MG63 (cell line): ENCODE results near the gene PRDM5. TPM values are rescaled to one million over a fixed set of nuclear protein-coding genes. Genes with fewer than 3 reads are reported as not detected.

Experiments used
- DNase-seq: peaks from one replicate; pipeline ENCODE4 v3.0.0-alpha.2; 2020
- H3K27me3 ChIP-seq: fragments of 250-450 bp; sonication (Bioruptor Pico); 2 replicates; pipeline ENCODE4 v1.5.1; 2020; ENCODE audit warnings: mild to moderate bottlenecking, moderate library complexity
- H3K36me3 ChIP-seq: fragments of 250-450 bp; sonication (Bioruptor Pico); 2 replicates; pipeline ENCODE4 v1.5.1; 2020; ENCODE audit warnings: mild to moderate bottlenecking, moderate library complexity
- H3K4me3 ChIP-seq: fragments of 250-450 bp; sonication (Bioruptor Pico); 2 replicates; pipeline ENCODE4 v1.5.1; 2020; ENCODE audit warnings: mild to moderate bottlenecking, moderate library complexity
- H3K9me3 ChIP-seq: fragments of 250-450 bp; sonication (Bioruptor Pico); 2 replicates; pipeline ENCODE4 v1.5.1; 2020; ENCODE audit warnings: mild to moderate bottlenecking, moderate library complexity
- total RNA-seq: library from RNA; depleted of rRNA; stranded (reverse); fragments of >200 nt; shearing (Covaris generic); gene quantifications from 2 replicates; pipeline ENCODE4 v1.2.3, GENCODE V29; 2014; ENCODE audit warnings: low replicate concordance

The PRDM5 gene
- total RNA-seq, 1 experiment from 2014 or later, result 5.1 TPM

DNA sequence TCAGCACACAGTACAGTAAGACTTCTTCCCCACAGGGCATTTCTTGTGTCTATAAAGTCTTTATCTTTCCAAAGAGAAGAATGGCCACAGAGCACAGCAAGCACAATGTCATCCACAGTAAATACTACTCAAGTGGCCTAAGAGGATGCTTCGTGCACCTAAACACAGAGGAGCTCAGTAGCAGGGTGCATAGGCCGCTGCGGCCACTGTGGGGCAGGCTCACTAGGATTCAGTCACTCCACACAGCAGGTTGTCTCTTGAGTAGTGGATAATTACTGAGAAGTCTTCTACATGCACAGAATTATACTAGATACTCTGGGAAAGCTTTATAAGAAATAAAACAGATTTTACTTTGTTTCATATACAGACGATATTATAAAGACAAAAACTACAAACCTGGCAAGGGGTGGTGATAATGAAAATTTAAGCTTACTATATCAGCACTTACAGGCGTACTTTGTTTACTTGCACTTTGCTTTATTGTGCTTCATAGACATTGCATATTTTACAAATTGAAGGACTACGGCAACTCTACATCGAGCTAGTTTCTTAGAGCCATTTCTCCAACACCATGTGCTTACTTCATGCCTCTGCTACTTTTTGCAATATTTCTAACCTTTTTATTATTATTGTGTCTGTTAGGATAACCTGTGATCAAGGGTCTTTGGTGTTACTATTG, 78.5 kb downstream of the PRDM5 start:
- DNase-seq, result no peak
- H3K9me3 ChIP-seq, result no peaks in the 10 kb centered on the region
- H3K27me3 ChIP-seq, result no peaks in the 10 kb centered on the region
- H3K4me3 ChIP-seq, result no peak overlapping the region
- H3K36me3 ChIP-seq, result no peaks in the 10 kb centered on the region

DNA sequence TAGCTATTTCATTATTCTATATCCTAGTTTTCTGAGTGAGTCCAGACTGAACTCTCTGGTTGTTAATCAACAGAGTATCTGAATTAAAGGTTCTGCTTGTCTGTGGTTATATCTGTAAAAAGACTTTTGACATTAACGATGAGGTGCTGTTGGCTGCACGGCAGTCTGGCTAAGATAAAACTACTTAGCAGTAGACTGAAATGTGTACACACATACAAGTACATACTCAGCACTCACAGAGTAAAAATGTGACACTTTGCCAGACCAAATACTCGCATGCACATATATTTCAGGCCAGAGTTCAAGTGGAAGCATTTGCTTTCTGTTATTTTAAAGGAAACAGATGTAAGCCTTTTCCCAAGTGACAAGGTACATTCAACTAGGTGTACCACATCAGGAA, 80.5 kb downstream of the PRDM5 start:
- no peak overlapping the region for H3K4me3 ChIP-seq
- DNase-seq, result no peak
- no peaks in the 10 kb centered on the region for H3K36me3 ChIP-seq
- no peaks in the 10 kb centered on the region for H3K27me3 ChIP-seq
- no peaks in the 10 kb centered on the region for H3K9me3 ChIP-seq

DNA sequence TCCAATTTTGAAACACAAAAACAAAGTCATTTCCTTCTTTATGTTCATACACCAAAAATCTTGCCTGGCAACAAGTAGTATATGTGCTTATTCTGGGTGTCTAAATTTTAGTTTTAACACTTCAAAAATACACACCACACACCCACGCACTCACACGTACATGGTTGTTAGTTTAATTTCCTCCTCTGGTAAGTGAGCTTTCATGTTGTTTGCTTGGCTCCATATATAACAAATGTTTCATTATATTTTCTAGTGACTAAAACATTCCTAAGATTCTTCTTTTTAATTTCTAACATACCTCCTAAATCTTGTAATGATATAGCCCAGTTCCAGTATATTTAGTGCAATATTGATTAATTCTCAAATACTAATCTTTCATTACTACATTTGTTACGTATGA, 80.9 kb downstream of the PRDM5 start:
- Histone ChIP-seq H3K36me3 (no peaks in the 10 kb centered on the region), H3K4me3 (no peak overlapping the region)
- DNase-seq, result peak; percentile 8

DNA sequence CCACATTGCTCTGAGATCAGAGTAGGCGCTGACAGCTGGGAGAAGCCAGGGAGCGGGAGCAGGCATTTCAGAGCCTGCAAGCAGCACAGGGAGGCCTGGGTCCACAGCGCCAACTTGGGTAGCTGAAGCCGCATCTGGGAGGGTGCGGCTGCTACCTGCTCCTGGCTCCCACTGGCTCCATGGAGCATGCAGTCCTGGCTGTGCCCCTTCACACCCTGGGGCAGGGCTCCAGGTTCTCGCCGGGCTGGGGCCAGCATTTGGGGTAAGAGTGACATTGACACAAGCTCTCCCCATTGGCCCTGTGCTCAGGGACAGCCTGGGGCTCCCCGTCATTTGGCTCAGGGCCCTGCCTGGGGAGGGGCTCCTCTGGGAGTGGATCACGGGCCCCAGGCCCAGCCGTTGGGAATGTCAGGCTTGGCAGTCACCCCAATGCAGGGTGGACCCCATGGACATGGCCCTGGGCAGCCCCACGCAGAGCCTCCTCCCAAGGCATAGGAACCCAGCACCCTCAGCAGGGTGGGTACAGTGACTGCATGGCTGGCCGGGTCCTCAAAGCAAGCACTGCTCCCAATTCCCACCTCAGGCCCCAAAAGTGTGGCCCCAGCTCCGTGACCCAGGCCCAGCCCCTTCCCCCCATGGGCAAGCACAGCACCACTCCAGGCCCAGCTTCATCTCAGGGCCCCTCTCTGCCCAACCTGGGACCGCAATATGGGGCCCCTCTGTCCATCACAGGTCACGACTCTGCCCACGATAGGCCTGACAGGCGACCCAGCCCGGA, 82.4 kb downstream of the PRDM5 start:
- no peak overlapping the region for H3K4me3 ChIP-seq
- no peaks in the 10 kb centered on the region for H3K36me3 ChIP-seq
- DNase-seq, result no peak
- H3K9me3 ChIP-seq, result no peaks in the 10 kb centered on the region
- no peaks in the 10 kb centered on the region for H3K27me3 ChIP-seq

More for the DNA sequence above, 80.9 kb downstream of the PRDM5 start:
- H3K27me3 ChIP-seq, result no peaks in the 10 kb centered on the region
- no peaks in the 10 kb centered on the region for H3K9me3 ChIP-seq

DNA sequence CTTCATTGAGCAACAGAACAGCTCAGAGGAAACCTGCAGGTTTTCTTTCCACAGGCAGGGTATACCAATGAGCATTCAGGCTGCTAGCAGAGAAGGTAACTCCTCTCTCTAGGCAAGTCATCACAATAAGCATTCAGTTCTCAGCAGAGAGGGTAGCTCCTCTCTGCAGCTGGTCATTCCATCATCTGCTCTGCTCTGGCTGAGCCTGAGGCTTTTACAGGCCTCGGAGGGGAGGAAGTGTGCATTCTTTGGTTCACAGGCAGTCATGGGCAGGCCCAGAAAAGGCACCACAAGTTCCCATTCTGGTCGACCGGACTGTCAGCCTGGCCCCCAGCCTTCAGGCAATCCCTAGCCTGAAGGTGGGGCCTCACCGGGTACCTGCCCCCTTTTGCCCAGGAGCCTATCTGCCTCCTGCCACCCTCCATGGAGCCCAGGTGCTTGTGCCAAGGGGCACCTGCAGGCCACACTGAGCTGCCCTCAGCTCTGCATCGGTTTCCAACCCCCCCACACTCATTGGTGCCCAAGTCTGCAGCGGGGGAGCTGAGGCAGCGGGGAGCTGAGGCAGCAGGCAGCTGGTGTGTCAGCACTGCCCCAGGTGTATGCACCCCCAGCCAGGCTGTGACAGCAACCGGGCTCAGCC, 83.1 kb downstream of the PRDM5 start:
- Histone ChIP-seq H3K36me3 (no peaks in the 10 kb centered on the region), H3K9me3 (no peaks in the 10 kb centered on the region), H3K4me3 (no peak overlapping the region), H3K27me3 (no peaks in the 10 kb centered on the region)
- no peak for DNase-seq

DNA sequence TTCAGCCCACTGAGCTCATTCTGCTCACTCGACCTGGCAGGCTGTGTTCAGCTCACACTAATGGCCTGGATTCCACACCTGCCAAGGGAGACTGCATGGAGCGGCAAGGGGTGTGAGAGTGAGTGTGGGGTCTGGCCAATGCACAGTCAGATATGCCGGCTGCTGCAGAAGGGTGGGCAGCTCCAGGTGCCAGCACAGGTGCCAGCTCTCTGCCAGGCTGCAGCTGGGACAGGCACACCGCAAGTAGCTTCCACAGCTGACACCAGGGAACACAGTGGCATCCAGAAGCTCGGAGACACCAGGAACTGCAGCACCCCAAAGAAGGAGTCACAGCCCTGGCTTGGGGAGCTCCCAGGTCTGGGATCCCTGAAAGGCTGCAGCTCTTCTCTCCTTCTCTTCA, 83.7 kb downstream of the PRDM5 start:
- no peaks in the 10 kb centered on the region for H3K36me3 ChIP-seq
- H3K9me3 ChIP-seq, result no peaks in the 10 kb centered on the region
- no peaks in the 10 kb centered on the region for H3K27me3 ChIP-seq
- no peak for DNase-seq
- H3K4me3 ChIP-seq, result no peak overlapping the region

DNA sequence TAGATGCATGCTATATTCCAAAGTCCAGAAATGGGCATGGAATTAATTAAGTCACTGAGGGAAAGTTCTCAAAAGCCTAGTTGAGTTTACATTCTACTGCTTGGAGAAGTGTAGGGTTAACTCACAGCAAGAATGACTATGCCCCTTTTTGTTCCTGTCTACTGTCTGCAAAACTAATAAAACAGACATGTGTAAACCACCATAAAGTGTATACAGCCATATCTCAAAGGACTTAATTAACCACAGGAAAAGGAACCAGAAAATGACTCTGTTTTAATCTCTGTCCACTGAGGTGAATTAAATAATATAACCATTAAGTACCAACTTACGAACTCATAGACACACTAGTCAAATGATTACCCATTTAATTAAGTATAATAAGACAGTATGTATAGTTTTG, 84.9 kb downstream of the PRDM5 start:
- no peak for DNase-seq
- H3K4me3 ChIP-seq, result no peak overlapping the region
- H3K36me3 ChIP-seq, result no peaks in the 10 kb centered on the region
- H3K9me3 ChIP-seq, result no peaks in the 10 kb centered on the region
- H3K27me3 ChIP-seq, result no peaks in the 10 kb centered on the region

DNA sequence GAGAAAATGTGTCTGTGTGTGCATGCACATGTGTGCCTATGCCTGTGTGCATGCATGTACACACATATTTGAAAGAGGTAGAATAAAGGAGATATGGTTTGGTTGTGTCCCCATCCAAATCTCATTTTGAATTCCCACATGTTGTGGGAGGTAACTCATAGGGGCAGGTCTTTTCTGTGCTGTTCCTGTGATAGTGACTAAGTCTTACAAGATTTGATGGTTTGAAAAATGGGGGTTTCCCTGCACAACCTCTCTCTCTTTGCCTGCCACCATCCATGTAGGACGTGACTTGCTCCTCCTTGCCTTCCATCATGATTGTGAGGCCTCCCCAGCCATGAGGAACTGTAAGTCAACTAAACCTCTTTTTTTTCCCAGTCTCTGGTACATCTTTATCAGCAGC, 87.2 kb downstream of the PRDM5 start:
- H3K4me3 ChIP-seq, result no peak overlapping the region
- no peaks in the 10 kb centered on the region for H3K36me3 ChIP-seq
- DNase-seq, result no peak
- no peaks in the 10 kb centered on the region for H3K27me3 ChIP-seq
- no peaks in the 10 kb centered on the region for H3K9me3 ChIP-seq

DNA sequence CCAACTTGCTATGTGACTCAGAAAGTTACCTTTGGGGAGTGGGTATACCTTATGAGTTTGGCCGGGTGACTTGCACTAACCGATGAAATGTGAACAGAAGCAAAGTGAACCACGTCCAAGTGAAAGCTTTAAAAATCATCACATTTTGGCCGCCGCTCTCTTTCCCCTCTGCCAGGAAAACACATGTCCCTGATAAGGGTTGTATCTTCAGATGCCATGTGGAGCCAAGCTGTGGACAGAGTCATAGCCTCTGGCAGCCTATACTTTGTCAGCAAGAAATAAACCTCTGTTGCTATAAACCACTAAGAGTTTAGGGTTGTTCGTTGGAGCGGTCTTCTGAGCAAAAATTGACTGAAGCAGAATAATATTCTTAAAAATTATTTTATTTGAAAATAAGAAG, 92.3 kb downstream of the PRDM5 start:
- Histone ChIP-seq H3K36me3 (no peaks in the 10 kb centered on the region), H3K4me3 (no peak overlapping the region), H3K9me3 (no peaks in the 10 kb centered on the region), H3K27me3 (no peaks in the 10 kb centered on the region)
- DNase-seq, result no peak

DNA sequence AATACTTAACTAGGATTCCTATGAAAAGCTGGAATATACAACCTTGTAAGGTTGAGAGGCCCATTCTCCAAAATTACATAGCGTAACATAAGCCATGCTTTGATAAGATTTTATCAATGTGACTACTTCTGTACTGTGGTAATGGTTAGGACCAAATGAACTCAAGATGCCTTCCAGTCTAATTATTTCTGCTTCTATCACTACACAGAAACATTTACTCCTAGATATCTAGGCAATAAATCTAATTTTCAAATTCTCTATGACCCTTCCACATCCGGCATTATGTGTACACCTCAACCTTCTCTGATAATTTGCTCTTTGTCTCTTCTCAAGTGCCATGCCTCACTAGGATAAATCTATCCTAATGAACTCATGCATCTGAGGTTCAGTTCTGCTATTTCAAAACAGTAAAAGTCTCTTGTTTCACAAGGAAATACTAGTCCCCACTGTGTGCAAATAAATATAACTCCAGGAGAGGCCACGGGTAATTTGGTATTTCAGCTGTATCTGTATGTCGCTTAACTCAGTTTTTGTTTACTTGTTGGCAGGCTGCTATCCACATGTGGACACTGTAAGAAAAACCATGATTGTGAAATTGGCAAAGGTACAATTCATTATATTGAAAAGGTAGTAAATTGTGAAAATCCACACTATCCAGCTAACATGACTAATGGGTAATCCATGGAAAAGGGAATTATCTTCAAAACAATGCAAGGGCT, 93.3 kb downstream of the PRDM5 start:
- Histone ChIP-seq H3K27me3 (no peaks in the 10 kb centered on the region), H3K36me3 (no peaks in the 10 kb centered on the region), H3K4me3 (no peak overlapping the region), H3K9me3 (no peaks in the 10 kb centered on the region)
- no peak for DNase-seq

DNA sequence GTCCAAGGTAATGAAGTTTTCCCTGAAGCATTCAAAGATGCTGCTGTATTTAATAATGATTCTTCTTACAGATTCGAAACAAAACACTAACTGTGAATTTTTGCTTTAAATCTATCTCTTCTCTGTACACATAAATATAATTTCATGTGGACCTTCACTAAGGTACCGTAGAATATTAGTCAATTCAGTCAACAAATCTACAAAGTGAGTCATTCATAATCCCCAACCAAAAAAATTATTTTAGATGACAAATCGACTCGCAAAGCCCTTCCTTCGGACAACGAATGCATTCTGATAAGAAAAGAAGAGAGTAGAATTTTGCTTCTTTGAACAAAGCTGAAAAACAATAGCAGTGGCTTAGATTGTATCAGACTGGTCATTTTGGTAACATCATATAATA, 95.7 kb downstream of the PRDM5 start:
- Histone ChIP-seq H3K4me3 (no peak overlapping the region), H3K9me3 (no peaks in the 10 kb centered on the region), H3K36me3 (no peaks in the 10 kb centered on the region), H3K27me3 (no peaks in the 10 kb centered on the region)
- DNase-seq, result no peak

DNA sequence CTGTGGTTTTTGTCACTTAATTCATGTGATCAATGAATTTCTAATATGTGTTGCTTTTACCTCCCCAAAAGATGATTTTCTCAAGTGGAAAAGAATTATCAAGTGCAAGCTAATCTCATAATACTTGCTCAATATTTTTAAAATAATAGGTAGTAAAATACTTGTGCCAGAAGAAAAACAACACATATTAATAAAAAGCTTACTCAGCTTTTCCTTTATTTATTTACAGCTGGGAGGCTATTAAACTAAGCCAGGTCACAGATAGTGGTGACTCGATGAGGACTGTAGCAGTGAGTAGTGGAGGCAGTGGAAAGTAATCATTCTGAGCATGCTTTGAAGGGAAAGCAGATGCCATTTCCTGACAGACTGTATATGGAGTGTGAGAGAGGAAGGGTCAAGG, 96.1 kb downstream of the PRDM5 start:
- Histone ChIP-seq H3K36me3 (no peaks in the 10 kb centered on the region), H3K4me3 (no peak overlapping the region), H3K27me3 (no peaks in the 10 kb centered on the region), H3K9me3 (no peaks in the 10 kb centered on the region)
- no peak for DNase-seq

DNA sequence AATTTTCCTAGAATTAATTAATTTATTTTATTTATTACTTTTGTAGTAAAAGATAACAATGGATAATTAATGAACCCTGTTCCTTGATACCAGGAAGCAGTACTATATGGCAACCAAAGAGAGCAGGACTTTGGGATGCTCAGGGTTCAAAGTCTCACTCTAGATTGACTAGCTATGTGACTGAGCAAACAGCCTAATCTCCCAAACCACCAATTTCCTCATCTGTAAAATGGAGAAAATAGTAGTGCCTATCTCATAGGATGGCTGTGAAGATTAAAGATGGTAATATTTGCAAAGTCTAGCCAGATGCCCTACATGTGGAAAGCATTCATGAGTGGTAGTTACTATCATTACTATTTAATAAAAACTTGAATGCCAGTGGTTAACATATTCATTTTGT, 97.6 kb downstream of the PRDM5 start:
- H3K36me3 ChIP-seq, result no peaks in the 10 kb centered on the region
- no peak overlapping the region for H3K4me3 ChIP-seq
- H3K9me3 ChIP-seq, result no peaks in the 10 kb centered on the region
- H3K27me3 ChIP-seq, result no peaks in the 10 kb centered on the region
- DNase-seq, result no peak

DNA sequence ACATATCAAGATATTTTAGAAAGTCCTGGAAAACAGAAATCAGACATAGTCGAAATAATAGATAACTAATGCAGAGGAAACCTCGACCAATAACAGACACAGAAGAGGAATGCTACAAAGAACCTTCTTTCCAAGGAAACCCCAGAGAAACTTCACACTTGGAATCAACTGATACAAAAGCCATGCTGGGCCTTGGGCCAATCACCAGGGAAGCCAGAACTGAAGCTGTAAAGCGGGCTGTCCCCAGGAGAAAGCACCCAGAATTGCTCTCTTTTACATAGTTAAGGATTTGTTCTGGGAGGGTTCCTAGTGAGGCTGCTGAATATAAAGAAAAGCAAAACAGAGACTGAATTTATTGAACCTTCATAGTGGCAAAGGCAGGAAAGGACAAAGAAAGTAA, 100.5 kb downstream of the PRDM5 start:
- Histone ChIP-seq H3K27me3 (no peaks in the 10 kb centered on the region), H3K9me3 (no peaks in the 10 kb centered on the region), H3K36me3 (no peaks in the 10 kb centered on the region), H3K4me3 (no peak overlapping the region)
- DNase-seq, result no peak

DNA sequence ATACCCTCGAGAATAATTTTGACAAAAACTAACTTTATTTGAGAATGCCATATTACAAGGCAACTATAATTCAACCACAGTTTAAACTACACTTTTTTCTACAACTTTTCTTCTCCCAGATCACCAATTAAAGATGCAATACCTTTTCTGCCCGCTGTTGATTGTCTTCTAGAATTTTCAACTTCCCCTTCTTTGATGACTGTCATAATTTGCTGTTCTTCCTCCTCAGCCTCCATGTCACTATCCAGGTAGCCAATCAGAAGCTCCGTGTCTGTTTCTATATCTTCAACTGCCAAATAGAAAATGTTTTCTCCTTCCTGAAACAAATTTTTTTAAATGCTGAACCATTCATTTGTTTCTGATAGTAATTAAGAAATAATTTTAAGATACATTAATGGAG, 101.5 kb downstream of the PRDM5 start:
- Histone ChIP-seq H3K36me3 (no peaks in the 10 kb centered on the region), H3K4me3 (no peak overlapping the region), H3K9me3 (no peaks in the 10 kb centered on the region), H3K27me3 (no peaks in the 10 kb centered on the region)
- DNase-seq, result no peak

DNA sequence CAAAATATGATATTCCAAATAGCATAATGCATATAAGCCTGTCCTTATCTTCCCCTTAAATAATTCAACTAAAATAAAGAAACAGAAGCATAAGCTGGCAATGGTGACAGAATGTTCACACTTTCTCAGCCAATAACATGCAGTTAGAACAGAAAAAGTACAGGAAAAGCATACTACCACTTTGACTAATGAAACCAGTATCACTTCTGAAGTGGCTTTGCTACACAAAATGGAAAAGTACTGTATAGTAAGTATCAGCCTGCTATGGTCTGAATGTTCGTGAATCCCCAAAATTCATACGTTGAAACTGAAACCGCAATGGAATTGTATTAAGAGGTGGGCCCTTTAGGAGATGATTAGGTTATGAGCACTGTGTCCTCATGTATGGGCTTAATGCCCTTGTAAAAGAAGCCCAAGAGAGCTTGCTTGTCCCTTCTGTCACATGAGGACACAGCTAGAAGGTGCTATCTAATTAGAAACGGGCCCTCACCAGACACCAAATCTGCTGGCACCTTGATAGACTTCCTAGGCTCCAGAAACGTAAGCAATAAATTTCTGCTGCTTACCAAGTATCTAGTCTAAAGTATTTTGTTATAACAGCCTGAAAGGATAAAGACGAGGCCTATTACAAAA, 102.6 kb downstream of the PRDM5 start:
- Histone ChIP-seq H3K27me3 (no peaks in the 10 kb centered on the region), H3K4me3 (no peak overlapping the region), H3K36me3 (no peaks in the 10 kb centered on the region), H3K9me3 (no peaks in the 10 kb centered on the region)
- DNase-seq, result no peak
